Thymus (tissue), 11 donors: Measurements from ENCODE around the gene FBXO5. TPM values are rescaled to one million over a fixed set of nuclear protein-coding genes. Genes with fewer than 3 reads are reported as not detected.

Source experiments
- DNase-seq, 9 donors: peaks; one replicate each; pipeline ENCODE4 v3.0.0-alpha.2; 2013; ENCODE audit warnings: low spot score in 9 of 9, low read depth in 6 of 9, missing footprints in 1 of 9
- H3K27ac ChIP-seq, 2 donors: one replicate each; pipeline ENCODE4 v1.5.1; 2013; ENCODE audit warnings: control low read depth in 1 of 2, low read depth in 1 of 2, low read length in 1 of 2, mild to moderate bottlenecking in 1 of 2, moderate library complexity in 1 of 2
- H3K27me3 ChIP-seq, 2 donors: one replicate each; pipeline ENCODE4 v1.5.1; 2013; ENCODE audit warnings: low read length in 1 of 2; ENCODE audit not compliant: control insufficient read depth in 2 of 2, insufficient read depth in 1 of 2
- H3K36me3 ChIP-seq, 2 donors: one replicate each; pipeline ENCODE4 v1.5.1; 2013; ENCODE audit warnings: low read length in 1 of 2, mild to moderate bottlenecking in 1 of 2, moderate library complexity in 1 of 2; ENCODE audit not compliant: control insufficient read depth in 2 of 2, insufficient read depth in 2 of 2
- H3K4me1 ChIP-seq, 2 donors: one replicate each; pipeline ENCODE4 v1.5.1; 2013; ENCODE audit warnings: low read length in 2 of 2; ENCODE audit not compliant: control insufficient read depth in 2 of 2, insufficient read depth in 2 of 2
- H3K4me3 ChIP-seq, 2 donors: one replicate each; pipeline ENCODE4 v1.5.1; 2013; ENCODE audit warnings: low read length in 2 of 2, control low read depth in 1 of 2, mild to moderate bottlenecking in 1 of 2
- H3K9me3 ChIP-seq, 2 donors: one replicate each; pipeline ENCODE4 v1.5.1; 2013; ENCODE audit warnings: low read length in 1 of 2, mild to moderate bottlenecking in 1 of 2; ENCODE audit not compliant: control insufficient read depth in 2 of 2, insufficient read depth in 1 of 2
- WGBS: extraction: QIAGEN DNeasy Blood & Tissue Kit; methylation state at CpG from one replicate; pipeline ENCODE4 v1.1.7; 2013; 5-methylcytosine and 5-hydroxymethylcytosine counted together
- polyA plus RNA-seq: library from polyadenylated mRNA; stranded (reverse); fragments of 200-250 nt; gene quantifications from one replicate; pipeline ENCODE4 v1.2.3, GENCODE V29; 2013
- total RNA-seq: library from RNA; stranded (reverse); fragments of 120-200 nt; gene quantifications from one replicate; pipeline ENCODE4 v1.2.4, GENCODE V29; 2013
- donor health status: healthy.

FBXO5 gene
- total and polyA plus RNA-seq, 2 donors: 6.4 to 32.6 TPM

- peaks cover 3 to 10% of the 10 kb centered on the region in 2 donors for H3K36me3 ChIP-seq
- no peaks in the 10 kb centered on the region for H3K9me3 ChIP-seq
- under 1% methylated on average over 38 of the region's 38 CpGs for WGBS
- DNase-seq: peak in 2 of 9 donors; percentile 22 to 95
- peak overlapping the region; percentile 63 to 87 for H3K4me3 ChIP-seq
- peaks cover 16% of the 10 kb centered on the region in 2 donors for H3K4me1 ChIP-seq
- H3K27me3 ChIP-seq: no peaks in the 10 kb centered on the region
- peak overlapping the region; percentile 85 to 94 for H3K27ac ChIP-seq
Observed at GRCh38 chr6:152983637-152984512, 1.0 kb upstream of the FBXO5 start.

GRCh38 chr6:152981989-152982903 is 595 bp downstream of the FBXO5 start:
- Histone ChIP-seq H3K27me3 (no peaks in the 10 kb centered on the region), H3K27ac (peak overlapping the region in 1 of 2 donors; percentile 52), H3K4me3 (peak overlapping the region; percentile 63 to 87), H3K36me3 (peaks cover 3 to 17% of the 10 kb centered on the region in 2 donors), H3K9me3 (no peaks in the 10 kb centered on the region), H3K4me1 (peaks cover 16 to 20% of the 10 kb centered on the region in 2 donors)
- DNase-seq: peak in 3 of 9 donors; percentile 24 to 49 (median 28)
- WGBS: 3% methylated on average over 71 of the region's 71 CpGs

- Histone ChIP-seq H3K27me3 (no peaks in the 10 kb centered on the region), H3K9me3 (no peaks in the 10 kb centered on the region), H3K4me3 (peak overlapping the region; percentile 9 to 63), H3K36me3 (peaks cover 0 to 23% of the 10 kb centered on the region in 2 donors), H3K27ac (no peak overlapping the region), H3K4me1 (peaks cover 16 to 20% of the 10 kb centered on the region in 2 donors)
- 22% methylated on average over 2 of the region's 2 CpGs for WGBS
- no peak for DNase-seq
Observed at GRCh38 chr6:152981219-152981618, 1.6 kb downstream of the FBXO5 start.

- Histone ChIP-seq H3K9me3 (no peaks in the 10 kb centered on the region), H3K27me3 (no peaks in the 10 kb centered on the region), H3K4me3 (peak overlapping the region; percentile 20 to 63), H3K4me1 (peaks cover 16 to 20% of the 10 kb centered on the region in 2 donors), H3K36me3 (peaks cover 0 to 20% of the 10 kb centered on the region in 2 donors), H3K27ac (no peak overlapping the region)
- WGBS: 73% methylated on average over 1 of the region's 1 CpG
- no peak for DNase-seq
Observed at GRCh38 chr6:152980656-152981055, 2.2 kb downstream of the FBXO5 start.

DNA sequence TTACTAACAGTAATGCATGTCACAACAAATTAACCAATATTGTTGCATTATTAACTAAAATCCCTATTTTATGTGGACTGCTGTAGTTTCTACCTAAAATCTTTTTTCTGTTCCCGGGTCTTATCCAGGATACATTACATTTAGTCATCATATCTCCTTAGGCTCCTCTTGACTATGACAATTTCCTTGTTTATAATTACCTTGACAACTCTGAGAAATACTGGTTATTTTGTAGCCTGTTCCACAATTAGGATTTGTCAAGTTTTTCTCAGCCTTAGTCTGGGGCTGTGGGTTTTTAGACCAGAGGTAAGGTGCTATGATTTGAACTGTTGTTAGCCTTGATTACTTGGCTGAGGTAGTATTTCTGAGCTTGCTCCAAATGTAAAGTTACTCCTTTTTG is 3.7 kb downstream of the FBXO5 start:
- Histone ChIP-seq H3K4me3 (peak overlapping the region in 1 of 2 donors; percentile 2), H3K27me3 (no peaks in the 10 kb centered on the region), H3K9me3 (no peaks in the 10 kb centered on the region), H3K36me3 (peaks cover 0 to 31% of the 10 kb centered on the region in 2 donors), H3K27ac (no peak overlapping the region), H3K4me1 (peaks cover 11% of the 10 kb centered on the region in 2 donors)
- DNase-seq: no peak
- WGBS: 94% methylated on average over 1 of the region's 1 CpG

- 60% methylated on average over 3 of the region's 3 CpGs for WGBS
- peaks cover 0 to 41% of the 10 kb centered on the region in 2 donors for H3K36me3 ChIP-seq
- H3K27me3 ChIP-seq: no peaks in the 10 kb centered on the region
- peaks cover 11% of the 10 kb centered on the region in 2 donors for H3K4me1 ChIP-seq
- no peak overlapping the region for H3K27ac ChIP-seq
- no peak overlapping the region for H3K4me3 ChIP-seq
- DNase-seq: no peak
- H3K9me3 ChIP-seq: no peaks in the 10 kb centered on the region
Observed at GRCh38 chr6:152978058-152978457, 4.8 kb downstream of the FBXO5 start.

DNA sequence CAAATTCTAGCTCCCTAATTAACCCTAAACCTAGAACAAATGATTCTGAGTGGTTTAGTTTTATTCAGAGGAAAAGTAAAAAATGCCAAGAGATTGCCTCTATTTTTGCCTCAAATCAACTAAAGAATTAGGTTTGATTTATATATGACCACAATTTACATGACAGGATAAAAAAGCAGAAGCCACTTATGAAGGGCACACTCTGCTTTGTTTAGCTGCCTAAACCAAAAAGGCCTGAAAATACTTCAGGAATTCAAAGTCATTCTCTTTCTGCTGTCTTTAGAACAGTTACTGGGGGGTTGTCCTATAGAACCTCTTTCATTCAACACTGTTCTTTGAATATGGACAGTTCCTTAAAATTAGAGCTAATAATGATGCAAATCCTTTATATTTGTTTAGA is 5.3 kb downstream of the FBXO5 start:
- Histone ChIP-seq H3K36me3 (peaks cover 0 to 46% of the 10 kb centered on the region in 2 donors), H3K4me1 (peaks cover 11% of the 10 kb centered on the region in 2 donors), H3K4me3 (no peak overlapping the region), H3K27ac (no peak overlapping the region), H3K27me3 (no peaks in the 10 kb centered on the region), H3K9me3 (no peaks in the 10 kb centered on the region)
- no peak for DNase-seq

DNA sequence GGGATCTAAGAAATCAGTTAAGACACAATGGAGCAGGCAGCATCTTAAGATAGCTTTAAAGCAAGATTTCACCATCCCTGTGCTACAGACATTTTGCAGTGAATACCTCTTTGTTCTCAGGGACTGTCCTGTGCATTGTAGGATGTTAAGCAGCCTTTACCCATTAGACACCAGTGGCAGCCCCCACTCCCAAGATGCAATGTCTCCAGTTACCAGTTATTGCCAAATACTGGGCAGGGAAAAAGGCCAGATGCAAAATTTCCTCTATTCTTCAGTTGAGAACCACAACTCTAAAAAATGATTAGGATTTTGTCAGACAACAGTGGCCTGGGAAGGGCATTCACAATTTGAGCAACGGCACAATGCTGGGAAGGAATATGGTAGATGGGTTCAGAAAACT is 6.1 kb downstream of the FBXO5 start:
- no peak overlapping the region for H3K27ac ChIP-seq
- peaks cover 6 to 7% of the 10 kb centered on the region in 2 donors for H3K4me1 ChIP-seq
- no peak overlapping the region for H3K4me3 ChIP-seq
- WGBS: 100% methylated on average over 1 of the region's 1 CpG
- no peak for DNase-seq
- H3K9me3 ChIP-seq: no peaks in the 10 kb centered on the region
- H3K27me3 ChIP-seq: no peaks in the 10 kb centered on the region
- H3K36me3 ChIP-seq: peaks cover 0 to 53% of the 10 kb centered on the region in 2 donors
